ENCODE results near the gene BCL2.

BCL2 gene

DNA sequence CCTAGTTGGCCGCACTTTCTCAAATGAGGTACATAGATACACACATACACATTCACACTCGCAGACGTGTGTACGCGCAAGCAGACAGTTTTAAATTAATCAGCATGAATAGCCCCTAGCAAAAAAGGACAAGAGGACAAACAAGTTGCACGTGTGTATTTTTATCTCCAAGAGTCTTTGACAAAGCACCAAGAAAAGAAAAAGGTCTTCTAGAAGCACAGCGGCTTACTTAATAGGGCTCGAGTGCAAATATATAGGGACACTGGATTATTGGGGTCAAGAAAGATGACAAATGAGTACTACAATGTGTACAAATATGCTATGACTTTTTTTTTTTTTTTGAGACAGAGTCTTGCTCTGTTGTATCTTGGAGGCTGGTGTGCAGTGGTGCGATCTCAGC, 1.7 kb upstream of the BCL2 start:
- no peak overlapping the region for H4K91ac ChIP-seq (ENCODE audit: low read depth, low read length)
- H3K23ac ChIP-seq (ENCODE audit: low read length), result no peak overlapping the region
- H2BK12ac ChIP-seq (ENCODE audit: low read length), result no peak overlapping the region
- H3K4me2 ChIP-seq (ENCODE audit: low read length), result peak overlapping the region; percentile 90
- no peak overlapping the region for H3K18ac ChIP-seq (ENCODE audit: low read length)
- no peak overlapping the region for H3K27ac ChIP-seq (ENCODE audit: low read depth, low read length)
- no peak overlapping the region for H2AK5ac ChIP-seq (ENCODE audit: low read length)
- no peak overlapping the region for H4K12ac ChIP-seq (ENCODE audit: low read depth, low read length)
- WGBS (ENCODE audit: extremely low coverage, insufficient coverage, insufficient read length), result no CpG with 5 or more reads among the region's 9 CpGs
- DNase-seq, result no peak
- peaks cover 4% of the 10 kb centered on the region for H3K79me1 ChIP-seq (ENCODE audit: low read length)
- H2BK5ac ChIP-seq (ENCODE audit: low read depth, low read length, poor library complexity), result no peak overlapping the region
- H2BK120ac ChIP-seq (ENCODE audit: insufficient read depth, low read length, poor library complexity), result no peak overlapping the region
- H3K9me3 ChIP-seq (ENCODE audit: insufficient read depth, low read depth, low read length), result peaks cover 4% of the 10 kb centered on the region
- no peak overlapping the region for H3K4me3 ChIP-seq (ENCODE audit: low read depth, low read length)
- H3K27me3 ChIP-seq (ENCODE audit: insufficient read depth, low read length), result peaks cover 13% of the 10 kb centered on the region
- H3K79me2 ChIP-seq (ENCODE audit: control insufficient read depth, insufficient read depth, low read length, poor library complexity), result no peaks in the 10 kb centered on the region
- H3K4ac ChIP-seq (ENCODE audit: low read depth, low read length), result no peak overlapping the region
- no peaks in the 10 kb centered on the region for H3K36me3 ChIP-seq (ENCODE audit: control insufficient read depth in 1 of 2, insufficient read depth in 2 of 2, low read length in 2 of 2)
- no peak overlapping the region for H2AFZ ChIP-seq (ENCODE audit: insufficient read depth, low read length, poor library complexity)
- H3K4me1 ChIP-seq (ENCODE audit: control insufficient read depth in 1 of 2, insufficient read depth in 2 of 2, low read length in 2 of 2), result peaks cover 10 to 15% of the 10 kb centered on the region in 2 experiments
- H3K14ac ChIP-seq (ENCODE audit: low read length), result no peak overlapping the region
- H4K8ac ChIP-seq (ENCODE audit: low read depth, low read length), result no peak overlapping the region
- no peak overlapping the region for H3K9ac ChIP-seq (ENCODE audit: low read length)

DNA sequence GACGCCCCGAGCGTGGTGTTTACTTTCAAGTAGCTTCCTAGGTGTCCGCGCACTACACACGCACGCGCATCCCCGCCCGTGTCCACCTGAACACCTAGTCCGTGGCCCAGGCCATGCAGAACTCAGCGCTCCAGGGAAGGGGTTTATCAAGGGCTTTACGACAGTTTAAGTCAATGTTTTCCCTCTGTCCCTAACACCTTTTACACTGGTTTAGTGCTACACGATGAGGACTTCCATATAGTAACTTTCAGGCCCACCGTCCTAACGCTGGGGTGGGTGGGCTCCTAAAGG, 1.4 kb upstream of the BCL2 start:
- Histone ChIP-seq H4K91ac (ENCODE audit: low read depth, low read length) (peak overlapping the region; percentile 74), H3K4me3 (ENCODE audit: low read depth, low read length) (peak overlapping the region; percentile 74), H3K4me2 (ENCODE audit: low read length) (peak overlapping the region; percentile 90), H3K36me3 (ENCODE audit: control insufficient read depth in 1 of 2, insufficient read depth in 2 of 2, low read length in 2 of 2) (no peaks in the 10 kb centered on the region), H2BK120ac (ENCODE audit: insufficient read depth, low read length, poor library complexity) (no peak overlapping the region), H3K9ac (ENCODE audit: low read length) (no peak overlapping the region), H3K79me2 (ENCODE audit: control insufficient read depth, insufficient read depth, low read length, poor library complexity) (no peaks in the 10 kb centered on the region), H3K27ac (ENCODE audit: low read depth, low read length) (no peak overlapping the region), H2BK12ac (ENCODE audit: low read length) (no peak overlapping the region), H3K18ac (ENCODE audit: low read length) (no peak overlapping the region), H3K9me3 (ENCODE audit: insufficient read depth, low read depth, low read length) (peaks cover 4% of the 10 kb centered on the region), H3K4me1 (ENCODE audit: control insufficient read depth in 1 of 2, insufficient read depth in 2 of 2, low read length in 2 of 2) (peaks cover 10 to 15% of the 10 kb centered on the region in 2 experiments), H4K8ac (ENCODE audit: low read depth, low read length) (peak overlapping the region; percentile 41), H3K27me3 (ENCODE audit: insufficient read depth, low read length) (peaks cover 13% of the 10 kb centered on the region), H3K4ac (ENCODE audit: low read depth, low read length) (no peak overlapping the region), H2AK5ac (ENCODE audit: low read length) (no peak overlapping the region), H3K14ac (ENCODE audit: low read length) (no peak overlapping the region), H2BK5ac (ENCODE audit: low read depth, low read length, poor library complexity) (no peak overlapping the region), H2AFZ (ENCODE audit: insufficient read depth, low read length, poor library complexity) (no peak overlapping the region), H4K12ac (ENCODE audit: low read depth, low read length) (no peak overlapping the region), H3K23ac (ENCODE audit: low read length) (no peak overlapping the region), H3K79me1 (ENCODE audit: low read length) (peaks cover 4% of the 10 kb centered on the region)
- peak; percentile 37 to 60 for DNase-seq
- no CpG with 5 or more reads among the region's 16 CpGs for WGBS (ENCODE audit: extremely low coverage, insufficient coverage, insufficient read length)

DNA sequence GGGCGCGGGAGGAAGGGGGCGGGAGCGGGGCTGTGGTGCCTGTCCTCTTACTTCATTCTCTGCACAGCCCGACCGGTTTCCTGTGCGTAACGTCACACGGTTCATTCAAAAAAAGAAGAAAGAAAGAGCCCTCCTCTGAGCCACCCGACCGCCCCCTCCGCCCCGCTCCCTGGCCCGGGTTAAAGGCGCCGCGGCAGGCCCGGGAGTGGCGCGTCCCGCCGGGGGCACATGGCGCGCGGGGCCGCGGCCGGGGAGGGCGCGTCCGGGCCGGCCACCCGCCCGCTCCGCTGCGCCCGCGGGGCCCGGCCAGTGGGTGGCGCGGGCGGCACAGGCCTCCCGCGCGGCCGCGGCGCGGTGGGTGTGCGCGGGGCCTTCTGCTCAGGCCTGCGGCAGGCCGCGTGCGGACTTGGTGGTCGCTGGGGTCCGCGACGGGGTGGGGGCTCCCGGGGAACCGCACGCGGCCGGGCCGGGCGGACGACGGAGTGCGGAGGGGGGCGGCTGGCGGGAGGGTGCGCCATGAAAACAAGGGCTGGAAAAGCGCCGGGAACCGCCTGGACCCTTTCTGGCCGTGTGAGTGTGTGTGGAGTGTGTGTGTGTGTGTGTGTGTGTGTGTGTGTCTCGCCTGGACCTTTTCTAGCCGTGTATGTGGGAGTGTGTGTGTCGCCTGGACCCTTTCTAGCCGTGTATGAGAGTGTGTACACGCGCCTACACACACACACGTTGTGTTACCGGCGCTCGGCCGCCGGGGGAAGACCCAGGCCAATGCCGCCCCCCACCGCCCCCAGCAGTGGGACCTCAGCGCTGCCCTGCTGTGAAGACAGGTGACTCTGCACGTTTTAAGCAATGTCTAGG, 780 bp upstream of the BCL2 start:
- DNase-seq, result peak; percentile 64 to 80
- Histone ChIP-seq H3K36me3 (ENCODE audit: control insufficient read depth in 1 of 2, insufficient read depth in 2 of 2, low read length in 2 of 2) (no peaks in the 10 kb centered on the region), H2AFZ (ENCODE audit: insufficient read depth, low read length, poor library complexity) (peak overlapping the region; percentile 96), H3K9ac (ENCODE audit: low read length) (peak overlapping the region; percentile 55), H2BK120ac (ENCODE audit: insufficient read depth, low read length, poor library complexity) (no peak overlapping the region), H3K14ac (ENCODE audit: low read length) (peak overlapping the region; percentile 86), H3K4me3 (ENCODE audit: low read depth, low read length) (peak overlapping the region; percentile 74), H3K4ac (ENCODE audit: low read depth, low read length) (no peak overlapping the region), H3K18ac (ENCODE audit: low read length) (peak overlapping the region; percentile 83), H4K8ac (ENCODE audit: low read depth, low read length) (peak overlapping the region; percentile 41), H3K79me2 (ENCODE audit: control insufficient read depth, insufficient read depth, low read length, poor library complexity) (no peaks in the 10 kb centered on the region), H3K23ac (ENCODE audit: low read length) (no peak overlapping the region), H3K27ac (ENCODE audit: low read depth, low read length) (peak overlapping the region; percentile 48), H4K12ac (ENCODE audit: low read depth, low read length) (peak overlapping the region; percentile 67), H4K91ac (ENCODE audit: low read depth, low read length) (peak overlapping the region; percentile 74), H2BK12ac (ENCODE audit: low read length) (no peak overlapping the region), H2AK5ac (ENCODE audit: low read length) (no peak overlapping the region), H3K4me1 (ENCODE audit: control insufficient read depth in 1 of 2, insufficient read depth in 2 of 2, low read length in 2 of 2) (peaks cover 10 to 15% of the 10 kb centered on the region in 2 experiments), H3K27me3 (ENCODE audit: insufficient read depth, low read length) (peaks cover 13% of the 10 kb centered on the region), H3K79me1 (ENCODE audit: low read length) (peaks cover 4% of the 10 kb centered on the region), H3K9me3 (ENCODE audit: insufficient read depth, low read depth, low read length) (peaks cover 4% of the 10 kb centered on the region), H2BK5ac (ENCODE audit: low read depth, low read length, poor library complexity) (no peak overlapping the region), H3K4me2 (ENCODE audit: low read length) (peak overlapping the region; percentile 90)
- whole genome bisulfite sequencing (ENCODE audit: extremely low coverage, insufficient coverage, insufficient read length), result no CpG with 5 or more reads among the region's 92 CpGs

GRCh38 chr18:63318889-63319382, 633 bp downstream of the BCL2 start:
- WGBS (ENCODE audit: extremely low coverage, insufficient coverage, insufficient read length), result no CpG with 5 or more reads among the region's 8 CpGs
- H4K12ac ChIP-seq (ENCODE audit: low read depth, low read length), result no peak overlapping the region
- H3K4ac ChIP-seq (ENCODE audit: low read depth, low read length), result no peak overlapping the region
- H2BK120ac ChIP-seq (ENCODE audit: insufficient read depth, low read length, poor library complexity), result no peak overlapping the region
- H3K18ac ChIP-seq (ENCODE audit: low read length), result no peak overlapping the region
- H2BK5ac ChIP-seq (ENCODE audit: low read depth, low read length, poor library complexity), result no peak overlapping the region
- H2AK5ac ChIP-seq (ENCODE audit: low read length), result no peak overlapping the region
- H4K91ac ChIP-seq (ENCODE audit: low read depth, low read length), result no peak overlapping the region
- no peak overlapping the region for H3K27ac ChIP-seq (ENCODE audit: low read depth, low read length)
- no peak overlapping the region for H3K23ac ChIP-seq (ENCODE audit: low read length)
- peaks cover 4% of the 10 kb centered on the region for H3K9me3 ChIP-seq (ENCODE audit: insufficient read depth, low read depth, low read length)
- H3K9ac ChIP-seq (ENCODE audit: low read length), result no peak overlapping the region
- H4K8ac ChIP-seq (ENCODE audit: low read depth, low read length), result no peak overlapping the region
- H3K14ac ChIP-seq (ENCODE audit: low read length), result no peak overlapping the region
- H2AFZ ChIP-seq (ENCODE audit: insufficient read depth, low read length, poor library complexity), result no peak overlapping the region
- no peak for DNase-seq
- peaks cover 10 to 15% of the 10 kb centered on the region in 2 experiments for H3K4me1 ChIP-seq (ENCODE audit: control insufficient read depth in 1 of 2, insufficient read depth in 2 of 2, low read length in 2 of 2)
- no peaks in the 10 kb centered on the region for H3K79me2 ChIP-seq (ENCODE audit: control insufficient read depth, insufficient read depth, low read length, poor library complexity)
- H3K79me1 ChIP-seq (ENCODE audit: low read length), result peaks cover 4% of the 10 kb centered on the region
- no peak overlapping the region for H3K4me3 ChIP-seq (ENCODE audit: low read depth, low read length)
- no peaks in the 10 kb centered on the region for H3K36me3 ChIP-seq (ENCODE audit: control insufficient read depth in 1 of 2, insufficient read depth in 2 of 2, low read length in 2 of 2)
- H2BK12ac ChIP-seq (ENCODE audit: low read length), result no peak overlapping the region
- H3K27me3 ChIP-seq (ENCODE audit: insufficient read depth, low read length), result peaks cover 13% of the 10 kb centered on the region
- H3K4me2 ChIP-seq (ENCODE audit: low read length), result peak overlapping the region; percentile 89

Measured in trophoblast cell (in vitro differentiated cells and primary cell).